ENCODE measurements around the gene RANBP9. TPM values are rescaled to one million over a fixed set of nuclear protein-coding genes. Genes with fewer than 3 reads are reported as not detected.

Gene RANBP9
- total and polyA plus RNA-seq, 9 of the 15 experiments (the other 6 are each of a cell fraction or from before 2014, with no cell fraction given): 27.5 to 130 (median 61.5) TPM

DNA sequence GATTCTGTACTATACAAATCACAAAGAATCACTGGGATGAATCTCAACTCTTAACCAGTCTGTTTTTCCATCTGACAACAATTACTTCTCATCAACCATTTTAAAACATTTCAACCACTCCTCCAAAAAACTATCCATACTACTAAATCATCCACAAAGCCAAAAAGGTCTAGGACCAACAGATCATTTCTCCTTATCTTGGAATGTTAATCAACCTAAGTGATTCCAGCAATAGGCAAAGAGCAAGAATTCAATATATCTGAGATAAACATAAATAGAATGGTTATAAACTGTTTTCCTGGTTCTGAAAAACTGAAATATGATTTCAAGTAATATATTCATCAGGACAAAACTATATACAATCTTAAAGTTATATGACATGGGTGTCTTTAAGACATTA lies 28.6 kb downstream of the RANBP9 start:
- ATAC-seq (no peak), DNase-seq (ENCODE audit: extremely low read depth in 1 of 4, low spot score in 3 of 4) (no peak), FAIRE-seq (no peak)
- no peaks in the 10 kb centered on the region for H3K9me3 ChIP-seq (replicated peaks; ENCODE audit: control insufficient read depth, insufficient read depth, low read depth, low read length)
- H3K27ac ChIP-seq (ENCODE audit: extremely low read depth, low read depth, low read length): no peak overlapping the region; the same call in 2 of the 3 replicates
- H3K4me2 ChIP-seq (ENCODE audit: insufficient read depth, low read length): no peak overlapping the region
- CTCF ChIA-PET (ENCODE audit: low intra/inter-chr PET ratio): no interaction called here
- in situ Hi-C loops (cut with MboI): no loop called here
- H3K9ac ChIP-seq (ENCODE audit: insufficient read depth in 1 of 2, low read depth in 2 of 2, low read length in 2 of 2): no peak overlapping the region
- peaks cover 42% of the 10 kb centered on the region for H3K36me3 ChIP-seq (ENCODE audit: control insufficient read depth, insufficient read depth, low read length)
- no peaks in the 10 kb centered on the region for H3K9me1 ChIP-seq (ENCODE audit: control insufficient read depth, insufficient read depth, low read length)
- no peaks in the 10 kb centered on the region for H4K20me1 ChIP-seq (replicated peaks; ENCODE audit: control insufficient read depth, insufficient read depth, low read length)
- H3K4me3 ChIP-seq: no peak overlapping the region
- TF ChIP-seq NFXL1 (CRISPR knock-in tag; IDR thresholded peaks at IDR 0.05) (no peak), KDM1A (IDR thresholded peaks at IDR 0.05) (0 out of 4 replicates have a peak, but pooled peaks of 1 of the 2 experiments have one; percentile 42), XRCC5 (IDR thresholded peaks at IDR 0.05; ENCODE audit: low read depth, low read length) (no peak)
- peaks cover 4 to 22% of the 10 kb centered on the region in 2 experiments; a peak in 4 of 5 replicates for H3K4me1 ChIP-seq (replicated peaks in 1 of 2; ENCODE audit: control insufficient read depth in 2 of 2, insufficient read depth in 2 of 2, low read length in 2 of 2)
- intact Hi-C loops (cut with micrococcal nuclease): no loop called here
- POLR2A ChIA-PET: no interaction called here
- H3K79me2 ChIP-seq (ENCODE audit: control insufficient read depth, insufficient read depth, low read length): peaks cover 97% of the 10 kb centered on the region
- no peaks in the 10 kb centered on the region for H3K27me3 ChIP-seq (ENCODE audit: control insufficient read depth in 2 of 2, insufficient read depth in 2 of 2, low read length in 2 of 2)
- no TSS peak for BruUV-seq (replicated peaks)
- H2AFZ ChIP-seq (ENCODE audit: low read depth, low read length): no peak overlapping the region

DNA sequence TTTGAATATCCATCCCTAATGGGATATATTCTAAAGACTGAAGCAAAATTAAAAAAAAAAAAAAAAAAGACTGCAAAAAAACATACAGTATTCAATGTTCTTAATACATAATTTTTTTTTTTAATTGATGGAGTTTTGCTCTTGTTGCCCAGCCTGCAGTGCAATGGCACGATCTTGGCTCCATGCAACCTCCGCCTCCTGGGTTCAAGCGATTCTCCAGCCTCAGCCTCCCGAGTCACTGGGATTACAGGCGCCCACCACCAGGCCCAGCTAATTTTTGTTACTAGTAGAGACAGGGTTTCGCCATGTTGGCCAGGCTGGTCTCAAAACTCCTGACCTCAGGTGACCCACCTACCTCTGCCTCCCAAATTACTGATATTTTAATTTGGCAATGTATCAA lies 29.3 kb downstream of the RANBP9 start:
- 94% methylated on average over 6 of the region's 6 CpGs for WGBS (ENCODE audit: insufficient coverage, low coverage, missing lambda C conversion rate)
- Histone ChIP-seq H2AFZ (ENCODE audit: low read depth, low read length) (no peak overlapping the region), H3K4me1 (replicated peaks in 1 of 2; ENCODE audit: control insufficient read depth in 2 of 2, insufficient read depth in 2 of 2, low read length in 2 of 2) (peaks cover 8 to 24% of the 10 kb centered on the region in 2 experiments), H3K27me3 (ENCODE audit: control insufficient read depth in 2 of 2, insufficient read depth in 2 of 2, low read length in 2 of 2) (no peaks in the 10 kb centered on the region), H3K36me3 (ENCODE audit: control insufficient read depth, insufficient read depth, low read length) (peaks cover 35% of the 10 kb centered on the region), H3K27ac (ENCODE audit: extremely low read depth, low read depth, low read length) (no peak overlapping the region), H3K4me2 (ENCODE audit: insufficient read depth, low read length) (no peak overlapping the region), H4K20me1 (replicated peaks; ENCODE audit: control insufficient read depth, insufficient read depth, low read length) (no peaks in the 10 kb centered on the region), H3K9me1 (ENCODE audit: control insufficient read depth, insufficient read depth, low read length) (no peaks in the 10 kb centered on the region), H3K79me2 (ENCODE audit: control insufficient read depth, insufficient read depth, low read length) (peaks cover 97% of the 10 kb centered on the region), H3K4me3 (no peak overlapping the region), H3K9me3 (replicated peaks; ENCODE audit: control insufficient read depth, insufficient read depth, low read depth, low read length) (no peaks in the 10 kb centered on the region; the same call in 1 of the 2 replicates), H3K9ac (ENCODE audit: insufficient read depth in 1 of 2, low read depth in 2 of 2, low read length in 2 of 2) (no peak overlapping the region)
- FAIRE-seq (no peak), ATAC-seq (no peak), DNase-seq (ENCODE audit: extremely low read depth in 1 of 4, low spot score in 3 of 4) (no peak)
- no TSS peak for BruUV-seq (replicated peaks)
- intact Hi-C loops (cut with micrococcal nuclease): no loop called here
- in situ Hi-C loops (cut with MboI): no loop called here
- POLR2A ChIA-PET: interaction anchor here (1.8 kb wide), 1 partner anchor 21 kb away, joined by 5 read pairs; no protein-coding TSS in a partner anchor
- CTCF ChIA-PET (ENCODE audit: low intra/inter-chr PET ratio): no interaction called here
- TF ChIP-seq, protein P1, sequence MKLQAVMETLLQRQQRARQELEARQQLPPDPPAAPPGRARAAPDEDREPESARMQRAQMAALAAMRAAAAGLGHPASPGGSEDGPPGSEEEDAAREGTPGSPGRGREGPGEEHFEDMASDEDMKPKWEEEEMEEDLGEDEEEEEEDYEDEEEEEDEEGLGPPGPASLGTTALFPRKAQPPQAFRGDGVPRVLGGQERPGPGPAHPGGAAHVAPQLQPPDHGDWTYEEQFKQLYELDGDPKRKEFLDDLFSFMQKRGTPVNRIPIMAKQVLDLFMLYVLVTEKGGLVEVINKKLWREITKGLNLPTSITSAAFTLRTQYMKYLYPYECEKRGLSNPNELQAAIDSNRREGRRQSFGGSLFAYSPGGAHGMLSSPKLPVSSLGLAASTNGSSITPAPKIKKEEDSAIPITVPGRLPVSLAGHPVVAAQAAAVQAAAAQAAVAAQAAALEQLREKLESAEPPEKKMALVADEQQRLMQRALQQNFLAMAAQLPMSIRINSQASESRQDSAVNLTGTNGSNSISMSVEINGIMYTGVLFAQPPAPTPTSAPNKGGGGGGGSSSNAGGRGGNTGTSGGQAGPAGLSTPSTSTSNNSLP (IDR thresholded peaks at IDR 0.05; ENCODE audit: borderline replicate concordance, low read depth, low read length): no peak
- no peak for TF ChIP-seq HDAC6 (IDR thresholded peaks at IDR 0.05; ENCODE audit: low read depth, low read length)
- TF ChIP-seq, protein P2, sequence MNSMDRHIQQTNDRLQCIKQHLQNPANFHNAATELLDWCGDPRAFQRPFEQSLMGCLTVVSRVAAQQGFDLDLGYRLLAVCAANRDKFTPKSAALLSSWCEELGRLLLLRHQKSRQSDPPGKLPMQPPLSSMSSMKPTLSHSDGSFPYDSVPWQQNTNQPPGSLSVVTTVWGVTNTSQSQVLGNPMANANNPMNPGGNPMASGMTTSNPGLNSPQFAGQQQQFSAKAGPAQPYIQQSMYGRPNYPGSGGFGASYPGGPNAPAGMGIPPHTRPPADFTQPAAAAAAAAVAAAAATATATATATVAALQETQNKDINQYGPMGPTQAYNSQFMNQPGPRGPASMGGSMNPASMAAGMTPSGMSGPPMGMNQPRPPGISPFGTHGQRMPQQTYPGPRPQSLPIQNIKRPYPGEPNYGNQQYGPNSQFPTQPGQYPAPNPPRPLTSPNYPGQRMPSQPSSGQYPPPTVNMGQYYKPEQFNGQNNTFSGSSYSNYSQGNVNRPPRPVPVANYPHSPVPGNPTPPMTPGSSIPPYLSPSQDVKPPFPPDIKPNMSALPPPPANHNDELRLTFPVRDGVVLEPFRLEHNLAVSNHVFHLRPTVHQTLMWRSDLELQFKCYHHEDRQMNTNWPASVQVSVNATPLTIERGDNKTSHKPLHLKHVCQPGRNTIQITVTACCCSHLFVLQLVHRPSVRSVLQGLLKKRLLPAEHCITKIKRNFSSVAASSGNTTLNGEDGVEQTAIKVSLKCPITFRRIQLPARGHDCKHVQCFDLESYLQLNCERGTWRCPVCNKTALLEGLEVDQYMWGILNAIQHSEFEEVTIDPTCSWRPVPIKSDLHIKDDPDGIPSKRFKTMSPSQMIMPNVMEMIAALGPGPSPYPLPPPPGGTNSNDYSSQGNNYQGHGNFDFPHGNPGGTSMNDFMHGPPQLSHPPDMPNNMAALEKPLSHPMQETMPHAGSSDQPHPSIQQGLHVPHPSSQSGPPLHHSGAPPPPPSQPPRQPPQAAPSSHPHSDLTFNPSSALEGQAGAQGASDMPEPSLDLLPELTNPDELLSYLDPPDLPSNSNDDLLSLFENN (IDR thresholded peaks at IDR 0.05; ENCODE audit: low read depth in 2 of 2, low read length in 2 of 2): no peak
- no peak for TF ChIP-seq CEBPB (tag; IDR thresholded peaks at IDR 0.05)
- TF ChIP-seq NFE2L1 (tag; IDR thresholded peaks at IDR 0.05; ENCODE audit: borderline replicate concordance, low read depth): no peak
- TF ChIP-seq, protein P3, sequence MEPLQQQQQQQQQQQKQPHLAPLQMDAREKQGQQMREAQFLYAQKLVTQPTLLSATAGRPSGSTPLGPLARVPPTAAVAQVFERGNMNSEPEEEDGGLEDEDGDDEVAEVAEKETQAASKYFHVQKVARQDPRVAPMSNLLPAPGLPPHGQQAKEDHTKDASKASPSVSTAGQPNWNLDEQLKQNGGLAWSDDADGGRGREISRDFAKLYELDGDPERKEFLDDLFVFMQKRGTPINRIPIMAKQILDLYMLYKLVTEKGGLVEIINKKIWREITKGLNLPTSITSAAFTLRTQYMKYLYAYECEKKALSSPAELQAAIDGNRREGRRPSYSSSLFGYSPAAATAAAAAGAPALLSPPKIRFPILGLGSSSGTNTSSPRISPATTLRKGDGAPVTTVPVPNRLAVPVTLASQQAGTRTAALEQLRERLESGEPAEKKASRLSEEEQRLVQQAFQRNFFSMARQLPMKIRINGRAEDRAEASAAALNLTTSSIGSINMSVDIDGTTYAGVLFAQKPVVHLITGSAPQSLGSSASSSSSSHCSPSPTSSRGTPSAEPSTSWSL (CRISPR knock-in tag; IDR thresholded peaks at IDR 0.05; ENCODE audit: borderline replicate concordance): no peak

Data from K562 (cell line).